HEK293 (cell line): Measurements from ENCODE around the gene DAPP1.

Experiments used
- CTCF ChIA-PET: fragments of 350-600 bp; formaldehyde crosslinking; extraction: SDS; loops from one replicate; lab custom pipeline; 2021; ENCODE audit warnings: antibody characterized with exemption; lab: Yijun Ruan, JAX
- POLR2A ChIA-PET: fragments of 300-600 bp; formaldehyde crosslinking; extraction: SDS; loops from one replicate; lab custom pipeline; 2020; ENCODE audit warnings: antibody characterized with exemption, inconsistent platforms; lab: Yijun Ruan, JAX
- H3K27ac ChIP-seq: fragments of 200-500 bp; sonication (Bioruptor generic); 2 replicates; pipeline ENCODE4 v1.5.1; 2014; ENCODE audit warnings: low read depth, low read length, control low read depth, inconsistent platforms; ENCODE audit errors: extremely low read depth
- H3K36me3 ChIP-seq, 2 experiments: fragments of 200-500 bp in 1 of 2; sonication (Bioruptor generic) in 1 of 2; 1 replicate in 1 of 2; 2 replicates in 1 of 2; pipeline ENCODE4 v1.5.1; 2014 to 2017; ENCODE audit warnings: inconsistent platforms in 2 of 2, low read length in 2 of 2; ENCODE audit not compliant: control insufficient read depth in 2 of 2, insufficient read depth in 1 of 2
- H3K4me1 ChIP-seq: fragments of 200-500 bp; sonication (Bioruptor generic); 2 replicates; pipeline ENCODE4 v1.5.1; 2014; ENCODE audit warnings: mild to moderate bottlenecking, low read length, inconsistent platforms; ENCODE audit not compliant: control insufficient read depth, insufficient read depth
- H3K4me3 ChIP-seq: 2 replicates; pipeline ENCODE4 v1.5.1; 2011; ENCODE audit warnings: low read depth, mild to moderate bottlenecking, control low read depth, low read length, moderate library complexity
- H3K9me3 ChIP-seq: fragments of 200-500 bp; sonication (Bioruptor generic); 2 replicates; pipeline ENCODE4 v1.5.1; 2014; ENCODE audit warnings: low read depth, low read length, inconsistent platforms; ENCODE audit not compliant: control insufficient read depth, insufficient read depth
- GFI1B ChIP-seq: fragments of 450-650 bp; formaldehyde crosslinking; IDR thresholded peaks from 2 replicates; pipeline ENCODE4 v1.5.1; 2016; ENCODE audit warnings: missing biosample characterization, missing genetic modification characterization
- GLI2 ChIP-seq: fragments of 450-650 bp; formaldehyde crosslinking; IDR thresholded peaks from 2 replicates; pipeline ENCODE4; 2017; ENCODE audit warnings: missing biosample characterization, missing genetic modification characterization, low read depth, borderline replicate concordance
- GLIS2 ChIP-seq: fragments of 450-650 bp; formaldehyde crosslinking; IDR thresholded peaks from 2 replicates; pipeline ENCODE4 v1.5.1; 2016; ENCODE audit warnings: missing biosample characterization, missing genetic modification characterization
- KLF10 ChIP-seq: fragments of 450-650 bp; IDR thresholded peaks from 2 replicates; pipeline ENCODE4 v1.5.1; 2018; ENCODE audit warnings: missing biosample characterization, mild to moderate bottlenecking, missing genetic modification characterization
- SP3 ChIP-seq: fragments of 450-650 bp; formaldehyde crosslinking; IDR thresholded peaks from 2 replicates; pipeline ENCODE4 v1.5.1; 2016; ENCODE audit warnings: missing biosample characterization, missing genetic modification characterization
- ZBTB20 ChIP-seq: fragments of 450-650 bp; formaldehyde crosslinking; IDR thresholded peaks from 2 replicates; pipeline ENCODE4 v1.5.1; 2016; ENCODE audit warnings: missing biosample characterization, missing genetic modification characterization
- ZBTB8A ChIP-seq: fragments of 450-650 bp; formaldehyde crosslinking; IDR thresholded peaks from 2 replicates; pipeline ENCODE4 v1.5.1; 2016; ENCODE audit warnings: missing biosample characterization, missing genetic modification characterization
- ZNF132 ChIP-seq: fragments of 450-650 bp; formaldehyde crosslinking; IDR thresholded peaks from 2 replicates; pipeline ENCODE4 v1.5.1; 2017; ENCODE audit warnings: missing biosample characterization, missing genetic modification characterization, borderline replicate concordance
- ZNF140 ChIP-seq: fragments of 450-650 bp; formaldehyde crosslinking; IDR thresholded peaks from 2 replicates; pipeline ENCODE4 v1.5.1; 2016; ENCODE audit warnings: missing biosample characterization, missing genetic modification characterization
- ZNF16 ChIP-seq: fragments of 450-650 bp; formaldehyde crosslinking; IDR thresholded peaks from 2 replicates; pipeline ENCODE4 v1.5.1; 2016; ENCODE audit warnings: low read depth, missing biosample characterization, missing genetic modification characterization
- ZNF202 ChIP-seq: fragments of 450-650 bp; formaldehyde crosslinking; IDR thresholded peaks from 2 replicates; pipeline ENCODE4 v1.5.1; 2016; ENCODE audit warnings: missing biosample characterization, missing genetic modification characterization, borderline replicate concordance
- ZNF341 ChIP-seq: fragments of 450-650 bp; formaldehyde crosslinking; IDR thresholded peaks from 2 replicates; pipeline ENCODE4; 2016; ENCODE audit warnings: low read depth, missing biosample characterization, missing genetic modification characterization
- ZNF391 ChIP-seq: fragments of 450-650 bp; formaldehyde crosslinking; IDR thresholded peaks from 2 replicates; pipeline ENCODE4 v1.5.1; 2016; ENCODE audit warnings: low read depth, missing biosample characterization, missing genetic modification characterization, borderline replicate concordance
- ZNF423 ChIP-seq: fragments of 450-650 bp; formaldehyde crosslinking; IDR thresholded peaks from 2 replicates; pipeline ENCODE4 v1.5.1; 2016; ENCODE audit warnings: missing biosample characterization, missing genetic modification characterization
- ZNF48 ChIP-seq: fragments of 450-650 bp; formaldehyde crosslinking; IDR thresholded peaks from 2 replicates; pipeline ENCODE4 v1.5.1; 2016; ENCODE audit warnings: missing biosample characterization, missing genetic modification characterization
- ZNF624 ChIP-seq: fragments of 450-650 bp; formaldehyde crosslinking; IDR thresholded peaks from 2 replicates; pipeline ENCODE4 v1.5.1; 2017; ENCODE audit warnings: missing biosample characterization, missing genetic modification characterization
- ZNF658 ChIP-seq: fragments of 450-650 bp; formaldehyde crosslinking; IDR thresholded peaks from 2 replicates; pipeline ENCODE4; 2016; ENCODE audit warnings: missing biosample characterization, missing genetic modification characterization
- ZNF660 ChIP-seq: fragments of 450-650 bp; IDR thresholded peaks from 2 replicates; pipeline ENCODE4 v1.5.1; 2018; ENCODE audit warnings: missing biosample characterization, mild to moderate bottlenecking, missing genetic modification characterization
- ZNF747 ChIP-seq: fragments of 450-650 bp; formaldehyde crosslinking; IDR thresholded peaks from 2 replicates; pipeline ENCODE4 v1.5.1; 2016; ENCODE audit warnings: missing biosample characterization, missing genetic modification characterization
- ZNF768 ChIP-seq: fragments of 450-650 bp; formaldehyde crosslinking; IDR thresholded peaks from 2 replicates; pipeline ENCODE4 v1.5.1; 2018; ENCODE audit warnings: missing biosample characterization, mild to moderate bottlenecking, missing genetic modification characterization
- ZNF785 ChIP-seq: fragments of 450-650 bp; formaldehyde crosslinking; IDR thresholded peaks from 2 replicates; pipeline ENCODE4 v1.5.1; 2016; ENCODE audit warnings: missing biosample characterization, missing genetic modification characterization
- ZNF843 ChIP-seq: fragments of 450-650 bp; formaldehyde crosslinking; IDR thresholded peaks from 2 replicates; pipeline ENCODE4 v1.5.1; 2016; ENCODE audit warnings: missing biosample characterization, missing genetic modification characterization
- TF ChIP-seq, protein P1 (sequence below): fragments of 450-650 bp; formaldehyde crosslinking; IDR thresholded peaks from 2 replicates; pipeline ENCODE4 v1.5.1; 2016; ENCODE audit warnings: missing biosample characterization, missing genetic modification characterization
- TF ChIP-seq, protein P2 (sequence below): fragments of 450-650 bp; formaldehyde crosslinking; IDR thresholded peaks from 2 replicates; pipeline ENCODE4 v1.5.1; 2017; ENCODE audit warnings: missing biosample characterization, missing genetic modification characterization
- TF ChIP-seq, protein P3 (sequence below): fragments of 450-650 bp; formaldehyde crosslinking; IDR thresholded peaks from 2 replicates; pipeline ENCODE4 v1.5.1; 2016; ENCODE audit warnings: missing biosample characterization, missing genetic modification characterization

DAPP1 gene

DNA sequence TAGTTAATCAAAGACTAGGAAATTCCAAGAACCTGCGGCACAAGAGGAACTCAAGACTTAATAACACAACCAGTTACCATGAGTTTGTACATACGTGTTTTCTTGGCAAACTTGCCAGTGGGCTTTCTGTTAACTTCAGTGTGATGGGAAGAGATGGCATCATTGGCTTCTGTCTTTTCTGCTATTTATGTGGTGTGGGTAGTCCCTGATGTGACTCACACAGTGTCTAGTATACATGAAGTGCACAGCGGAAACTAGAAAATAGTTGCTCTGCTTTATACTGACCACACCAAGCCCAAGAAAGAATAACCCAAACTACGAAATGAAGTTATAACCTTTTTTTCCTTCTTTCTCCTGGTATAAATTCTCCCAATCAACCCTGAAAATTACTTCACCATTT, 24.5 kb downstream of the DAPP1 start:
- POLR2A ChIA-PET, result no interaction called here
- Histone ChIP-seq H3K27ac (no peak overlapping the region), H3K4me3 (no peak overlapping the region), H3K4me1 (no peaks in the 10 kb centered on the region), H3K36me3 (no peaks in the 10 kb centered on the region), H3K9me3 (no peaks in the 10 kb centered on the region)
- TF ChIP-seq ZNF341 (tag by site-specific recombination) (no peak), SP3 (tag by site-specific recombination) (no peak), GFI1B (tag by site-specific recombination) (no peak), ZBTB8A (no peak), ZNF202 (no peak)
- CTCF ChIA-PET, result no interaction called here

DNA sequence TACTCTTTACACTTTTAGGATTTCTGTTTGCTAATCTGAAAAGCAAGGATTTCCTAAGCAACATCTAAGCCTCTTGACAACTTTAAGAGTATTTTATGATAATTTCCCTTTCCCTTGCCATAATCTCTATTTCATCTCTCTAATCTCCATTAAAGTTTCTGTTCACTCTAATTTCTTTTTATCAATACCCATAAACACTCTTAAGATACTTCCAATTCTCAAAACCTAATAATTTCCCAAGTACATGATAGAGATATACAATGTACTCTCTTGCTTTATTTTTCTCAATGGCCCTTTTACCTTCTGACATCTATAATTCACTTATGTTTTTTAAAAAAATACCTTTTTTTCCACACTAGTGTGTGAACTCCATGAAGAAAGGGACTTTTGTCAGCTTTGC, 26.8 kb downstream of the DAPP1 start:
- TF ChIP-seq, protein P1, sequence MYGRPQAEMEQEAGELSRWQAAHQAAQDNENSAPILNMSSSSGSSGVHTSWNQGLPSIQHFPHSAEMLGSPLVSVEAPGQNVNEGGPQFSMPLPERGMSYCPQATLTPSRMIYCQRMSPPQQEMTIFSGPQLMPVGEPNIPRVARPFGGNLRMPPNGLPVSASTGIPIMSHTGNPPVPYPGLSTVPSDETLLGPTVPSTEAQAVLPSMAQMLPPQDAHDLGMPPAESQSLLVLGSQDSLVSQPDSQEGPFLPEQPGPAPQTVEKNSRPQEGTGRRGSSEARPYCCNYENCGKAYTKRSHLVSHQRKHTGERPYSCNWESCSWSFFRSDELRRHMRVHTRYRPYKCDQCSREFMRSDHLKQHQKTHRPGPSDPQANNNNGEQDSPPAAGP (tag by site-specific recombination), result no peak
- no peak for TF ChIP-seq ZNF785 (tag by site-specific recombination)
- no peak for TF ChIP-seq ZNF16 (tag by site-specific recombination)
- TF ChIP-seq ZNF768 (tag by site-specific recombination), result no peak
- no peak for TF ChIP-seq ZNF391 (tag by site-specific recombination)
- TF ChIP-seq ZBTB20 (tag by site-specific recombination), result no peak
- no peak for TF ChIP-seq ZNF48 (tag by site-specific recombination)
- TF ChIP-seq, protein P2, sequence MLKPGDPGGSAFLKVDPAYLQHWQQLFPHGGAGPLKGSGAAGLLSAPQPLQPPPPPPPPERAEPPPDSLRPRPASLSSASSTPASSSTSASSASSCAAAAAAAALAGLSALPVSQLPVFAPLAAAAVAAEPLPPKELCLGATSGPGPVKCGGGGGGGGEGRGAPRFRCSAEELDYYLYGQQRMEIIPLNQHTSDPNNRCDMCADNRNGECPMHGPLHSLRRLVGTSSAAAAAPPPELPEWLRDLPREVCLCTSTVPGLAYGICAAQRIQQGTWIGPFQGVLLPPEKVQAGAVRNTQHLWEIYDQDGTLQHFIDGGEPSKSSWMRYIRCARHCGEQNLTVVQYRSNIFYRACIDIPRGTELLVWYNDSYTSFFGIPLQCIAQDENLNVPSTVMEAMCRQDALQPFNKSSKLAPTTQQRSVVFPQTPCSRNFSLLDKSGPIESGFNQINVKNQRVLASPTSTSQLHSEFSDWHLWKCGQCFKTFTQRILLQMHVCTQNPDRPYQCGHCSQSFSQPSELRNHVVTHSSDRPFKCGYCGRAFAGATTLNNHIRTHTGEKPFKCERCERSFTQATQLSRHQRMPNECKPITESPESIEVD (tag by site-specific recombination), result no peak
- no peak for TF ChIP-seq ZNF660 (tag by site-specific recombination)
- no peak for TF ChIP-seq ZNF423 (tag by site-specific recombination)
- no peak for TF ChIP-seq ZNF843 (tag by site-specific recombination)
- no peak for TF ChIP-seq ZNF140
- TF ChIP-seq ZNF747 (tag by site-specific recombination), result no peak
- TF ChIP-seq ZNF132 (tag by site-specific recombination), result no peak
- TF ChIP-seq, protein P3, sequence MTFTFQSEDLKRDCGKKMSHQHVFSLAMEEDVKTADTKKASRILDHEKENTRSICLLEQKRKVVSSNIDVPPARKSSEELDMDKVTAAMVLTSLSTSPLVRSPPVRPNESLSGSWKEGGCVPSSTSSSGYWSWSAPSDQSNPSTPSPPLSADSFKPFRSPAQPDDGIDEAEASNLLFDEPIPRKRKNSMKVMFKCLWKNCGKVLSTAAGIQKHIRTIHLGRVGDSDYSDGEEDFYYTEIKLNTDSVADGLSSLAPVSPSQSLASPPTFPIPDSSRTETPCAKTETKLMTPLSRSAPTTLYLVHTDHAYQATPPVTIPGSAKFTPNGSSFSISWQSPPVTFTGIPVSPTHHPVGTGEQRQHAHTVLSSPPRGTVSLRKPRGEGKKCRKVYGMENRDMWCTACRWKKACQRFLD (tag by site-specific recombination), result no peak
- TF ChIP-seq ZNF624 (tag by site-specific recombination), result no peak
- no peak for TF ChIP-seq GLI2 (tag by site-specific recombination)
- TF ChIP-seq GLIS2 (tag by site-specific recombination), result no peak
- TF ChIP-seq ZNF658, result no peak
- TF ChIP-seq KLF10 (tag by site-specific recombination), result no peak
- H3K4me3 ChIP-seq, result no peak overlapping the region
- H3K4me1 ChIP-seq, result no peaks in the 10 kb centered on the region
- H3K27ac ChIP-seq, result no peak overlapping the region
- POLR2A ChIA-PET, result no interaction called here
- CTCF ChIA-PET, result no interaction called here
- no peaks in the 10 kb centered on the region for H3K36me3 ChIP-seq
- no peaks in the 10 kb centered on the region for H3K9me3 ChIP-seq
